HG03378 (cell line): ENCODE measurements around the gene KRTAP22-1.

Experiments
- ATAC-seq: cut with Tn5 transposase; IDR thresholded peaks from one replicate; pipeline ENCODE4 v1.9.1; 2021; ENCODE audit warnings: mild to moderate bottlenecking, moderate library complexity; ENCODE audit not compliant: unreplicated experiment

KRTAP22-1 gene

DNA sequence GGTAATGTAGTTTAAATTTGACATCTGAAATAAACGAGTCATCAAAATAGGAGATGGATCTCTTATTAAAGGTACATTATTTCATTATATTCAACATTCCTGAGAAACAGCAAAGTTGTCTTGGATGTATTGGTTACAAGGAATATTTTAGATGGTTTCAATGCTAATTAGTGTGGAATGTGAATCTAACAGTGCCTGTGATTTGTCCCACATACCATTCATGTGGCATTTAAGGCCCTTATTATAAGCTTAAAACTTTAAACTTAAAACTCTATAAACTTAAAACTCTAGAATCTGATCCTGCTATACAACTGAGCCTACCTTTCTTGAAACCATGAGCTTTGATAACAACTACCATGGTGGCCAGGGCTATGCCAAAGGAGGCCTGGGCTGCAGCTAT, at the start of gene KRTAP22-1:
TSS of gene KRTAP22-1 (plus strand) at position 301 of the 400 bp plus-strand sequence.
- no peak for ATAC-seq

DNA sequence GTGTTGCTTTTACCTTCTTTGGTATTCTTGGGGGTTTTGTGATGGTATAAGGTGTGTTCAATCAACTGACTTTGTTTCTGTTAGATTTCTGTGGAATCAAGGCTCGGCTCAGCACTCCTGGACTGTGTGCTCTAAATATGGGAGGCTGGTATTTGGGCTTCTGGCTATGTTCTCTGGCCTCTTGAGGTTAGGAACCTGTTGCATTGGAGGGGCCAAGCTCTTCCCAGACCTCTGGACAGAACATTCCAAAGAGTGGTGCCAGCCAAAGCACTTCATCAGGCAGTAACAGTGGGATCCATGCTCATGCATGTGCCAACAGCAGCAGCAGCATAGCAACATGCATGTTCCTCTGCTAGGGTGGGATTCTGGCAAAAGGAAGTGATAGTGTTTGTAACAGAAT, 48.1 kb upstream of the KRTAP22-1 start:
- ATAC-seq = no peak

DNA sequence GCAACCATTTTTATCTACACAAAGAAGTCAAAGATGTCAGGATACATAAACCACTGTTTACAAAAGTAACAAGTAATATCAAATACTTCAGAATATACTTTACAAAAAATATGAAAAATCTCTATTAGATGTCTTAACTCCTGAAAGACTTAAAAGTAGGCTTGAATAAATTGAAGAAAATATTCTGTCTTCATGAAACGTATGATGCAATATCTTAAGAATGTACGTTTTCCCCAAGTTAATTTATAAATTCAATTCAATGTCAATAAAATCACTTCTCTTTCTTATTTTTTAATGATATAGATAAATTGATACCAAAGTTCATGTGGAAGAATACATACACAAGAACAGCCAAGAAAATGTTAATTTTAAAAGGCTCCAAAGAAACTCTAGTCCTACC, 45.8 kb upstream of the KRTAP22-1 start:
- no peak for ATAC-seq

DNA sequence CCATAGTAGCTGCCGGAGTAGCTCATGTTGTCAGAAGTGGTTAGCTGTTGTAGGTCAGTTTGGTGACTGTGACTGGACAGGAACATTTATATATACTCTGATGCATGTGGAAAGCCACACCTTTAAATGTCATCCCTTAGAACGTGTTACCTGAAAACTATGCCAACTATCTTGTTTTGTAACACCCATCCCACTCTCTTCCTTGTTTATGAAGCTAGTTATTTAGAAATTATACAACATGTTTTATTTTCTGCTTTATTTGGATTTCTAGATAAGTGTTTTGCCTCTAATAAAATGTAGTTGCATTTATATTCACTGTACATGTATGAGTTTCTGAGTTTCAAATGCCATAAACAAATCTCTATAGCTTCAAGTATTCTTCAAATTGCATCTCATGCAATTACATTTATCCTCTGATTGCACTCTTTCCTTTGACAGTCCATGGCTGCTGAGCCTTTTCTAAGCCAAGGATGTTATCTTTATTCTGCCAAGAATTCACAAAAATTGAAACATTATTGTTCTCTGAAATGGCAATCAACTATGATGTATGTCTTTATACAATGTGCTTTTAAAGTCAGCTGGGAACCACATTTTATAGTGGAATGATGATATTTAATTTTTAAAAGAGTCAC, 39.5 kb upstream of the KRTAP22-1 start, which contains the start of gene KRTAP19-7:
TSS of gene KRTAP19-7 (minus strand) at position 51 of the 632 bp plus-strand sequence. CDS start at position 26, 25 bp downstream.
- ATAC-seq = no peak

DNA sequence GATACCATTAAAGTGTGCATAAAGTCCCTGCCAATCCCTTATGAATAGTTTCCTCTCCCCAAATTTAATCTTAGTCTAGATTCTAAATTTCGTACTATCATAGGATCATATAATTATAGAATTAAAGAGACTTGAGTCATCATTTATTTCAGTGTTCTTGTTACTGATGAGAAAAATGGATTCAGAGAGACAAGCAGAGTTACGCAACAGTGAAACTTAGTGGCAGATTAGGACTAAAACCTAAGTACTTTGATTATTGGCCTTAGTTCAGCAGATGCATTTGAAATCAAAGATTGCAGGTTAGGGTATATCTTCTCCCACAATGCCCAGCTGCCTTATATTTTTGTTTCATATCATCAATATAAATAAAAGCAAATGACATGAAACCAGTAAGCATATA, 38.9 kb upstream of the KRTAP22-1 start:
- ATAC-seq = no peak

DNA sequence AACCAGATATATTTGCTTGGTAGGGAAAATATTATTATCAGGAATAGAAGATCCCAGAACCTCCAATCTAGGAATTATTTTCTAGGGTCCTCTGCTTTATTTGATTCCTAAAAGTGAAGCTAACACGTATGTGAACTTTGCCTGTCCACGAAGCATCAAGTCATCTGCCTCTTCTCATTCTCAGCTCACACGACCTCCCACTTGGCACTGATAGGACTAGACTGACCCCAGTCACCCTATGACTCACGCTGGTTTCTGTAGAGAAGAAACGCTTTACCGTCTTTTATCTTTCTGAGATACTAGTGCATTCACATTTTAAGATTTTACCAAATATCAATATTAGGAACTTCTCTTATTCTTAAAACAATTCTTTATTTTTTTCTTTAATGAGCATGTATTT, 37.8 kb upstream of the KRTAP22-1 start:
- no peak for ATAC-seq

- ATAC-seq = no peak
These were observed 37.3 kb upstream of the KRTAP22-1 start for GRCh38 chr21:30563630-30564029.

DNA sequence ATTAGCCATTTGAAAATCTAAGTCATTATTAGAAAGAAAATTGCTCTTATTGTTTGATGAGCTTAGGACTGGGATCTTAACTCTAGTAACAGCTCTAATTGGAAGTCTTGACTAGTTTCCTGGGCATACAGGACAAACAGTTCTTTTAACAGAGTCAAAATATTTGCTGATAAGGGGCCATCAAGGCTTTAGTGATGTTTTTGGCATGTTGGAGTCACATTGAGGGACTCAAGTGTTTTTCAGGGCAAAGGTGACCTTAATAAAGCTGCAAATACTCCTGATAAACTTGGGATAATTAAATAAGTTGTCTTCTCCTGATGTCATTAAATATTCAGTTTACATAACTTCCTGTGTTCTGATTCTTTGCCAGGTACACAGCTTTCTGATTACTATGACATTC, 33.3 kb upstream of the KRTAP22-1 start:
- no peak for ATAC-seq

DNA sequence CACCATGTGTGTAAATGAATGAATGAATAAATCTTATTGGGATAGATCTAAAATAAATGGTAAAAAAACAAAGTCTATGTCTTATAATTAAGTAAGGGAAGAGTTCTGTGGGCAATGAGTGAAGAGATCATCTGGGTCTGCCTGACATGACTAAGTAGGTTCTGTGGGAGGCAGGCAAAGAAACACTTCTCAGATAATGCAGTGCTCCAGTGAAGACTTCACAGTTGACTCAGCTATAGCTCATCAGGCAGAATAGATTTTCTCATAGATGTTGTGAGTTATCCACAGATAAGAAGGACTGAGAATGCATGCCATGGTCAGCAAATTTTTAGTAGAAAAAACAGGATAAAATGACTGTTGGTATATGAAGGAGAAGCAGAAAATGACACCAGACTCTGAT, 23.1 kb upstream of the KRTAP22-1 start:
- ATAC-seq = no peak

DNA sequence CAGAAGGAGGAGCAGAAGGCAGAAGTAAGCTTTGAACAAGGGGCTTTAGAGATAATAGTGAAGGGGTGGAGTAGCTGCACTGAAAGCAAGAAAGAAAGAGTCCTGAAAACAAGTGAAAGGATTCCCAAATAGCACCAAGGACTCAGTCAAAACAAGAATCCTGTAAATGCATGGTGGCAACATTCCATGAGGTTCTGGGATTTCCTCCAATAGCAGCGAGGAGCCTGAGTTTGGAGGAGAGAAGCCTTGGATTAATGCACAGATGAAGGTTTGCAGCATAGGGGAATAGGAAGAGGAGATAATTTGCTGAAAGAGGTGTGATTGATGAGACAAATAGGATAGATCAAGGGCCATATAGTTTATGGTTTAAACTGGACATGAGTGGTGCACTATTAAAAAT, 21.5 kb upstream of the KRTAP22-1 start:
- ATAC-seq = no peak

DNA sequence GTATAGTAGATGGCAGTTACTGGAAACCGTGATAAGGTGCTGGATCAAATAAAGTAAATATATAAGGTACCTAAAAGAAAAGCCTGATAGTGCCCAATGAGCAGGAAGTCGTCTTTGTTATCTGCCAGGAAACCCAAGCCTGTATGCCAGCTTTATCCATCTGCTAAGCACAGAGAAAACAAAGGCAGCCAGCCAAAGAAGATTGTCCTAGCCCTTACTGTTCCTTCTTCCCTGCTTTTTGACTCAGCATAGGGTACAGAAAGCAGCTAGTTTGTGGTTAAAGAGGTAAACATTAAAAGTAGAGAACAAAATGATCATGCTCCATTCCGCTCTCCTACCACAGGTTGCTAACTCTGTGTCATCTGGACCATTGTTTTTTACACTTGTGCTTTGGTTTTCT, 20.8 kb upstream of the KRTAP22-1 start:
- no peak for ATAC-seq

DNA sequence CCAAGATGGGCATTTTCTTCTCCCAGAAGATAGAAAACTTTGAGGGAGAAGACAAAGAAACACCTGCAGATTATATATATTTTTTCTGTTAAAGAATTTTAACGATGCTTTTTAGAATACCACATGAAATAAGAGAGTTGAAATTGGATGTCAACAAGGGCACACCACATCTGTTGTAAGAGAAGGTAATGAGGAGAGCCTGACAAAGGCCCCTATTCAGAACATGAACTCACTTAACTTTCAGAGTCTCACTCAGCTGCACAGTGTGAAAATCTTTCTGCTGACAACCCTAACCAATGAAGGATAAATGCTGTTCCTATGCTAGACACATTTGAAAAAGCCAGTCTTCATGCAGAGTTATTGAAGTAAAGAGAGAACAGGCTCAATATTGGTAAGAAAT, 18.0 kb upstream of the KRTAP22-1 start:
- no peak for ATAC-seq

DNA sequence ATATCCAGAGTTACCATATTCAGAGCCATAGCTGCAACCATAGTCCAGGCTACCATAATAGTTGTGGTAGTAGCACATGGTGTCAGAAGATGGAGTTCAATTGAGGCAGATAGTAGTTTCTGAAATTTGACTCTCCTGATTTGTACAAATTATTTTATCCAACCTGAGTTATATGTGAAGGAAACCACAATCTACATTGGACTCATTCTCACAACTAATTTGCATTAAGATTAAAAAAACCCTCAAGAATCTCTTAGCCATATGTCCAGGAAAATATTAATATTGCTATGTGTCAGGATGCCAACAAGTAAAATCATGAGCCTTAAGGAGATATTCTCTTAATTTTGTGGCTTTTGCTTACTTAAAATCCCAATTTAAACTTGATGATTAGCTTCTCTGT, 10.6 kb upstream of the KRTAP22-1 start, which contains the start of gene KRTAP22-2:
TSS of gene KRTAP22-2 (minus strand) at position 101 of the 400 bp plus-strand sequence.
- no peak for ATAC-seq

GRCh38 chr21:30592140-30592539, 8.7 kb upstream of the KRTAP22-1 start, which contains the start of gene KRTAP6-3:
TSS of gene KRTAP6-3 (plus strand) at chr21:30592440. CDS start at chr21:30592446, 6 bp downstream.
- no peak for ATAC-seq

DNA sequence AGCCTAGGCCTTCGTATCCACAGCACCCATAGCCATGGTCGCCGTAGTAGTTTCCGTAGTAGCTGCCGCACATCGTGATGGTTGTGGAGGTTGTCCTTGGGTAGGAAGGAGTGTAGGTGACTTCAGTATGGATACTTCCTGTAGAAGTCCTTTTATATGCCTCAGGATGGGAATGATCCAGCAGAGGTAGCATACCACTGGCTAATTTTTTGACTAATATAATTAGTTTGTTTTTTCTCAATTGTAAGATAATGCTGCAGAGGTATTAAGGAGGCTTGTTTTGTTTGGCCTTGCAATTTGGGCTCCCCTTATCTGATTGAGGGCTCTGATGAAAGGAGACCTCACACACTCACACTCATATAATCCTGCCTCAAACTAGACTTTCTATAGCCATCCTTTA, 2.1 kb upstream of the KRTAP22-1 start, which contains the start of gene KRTAP6-2:
TSS of gene KRTAP6-2 (minus strand) at position 101 of the 400 bp plus-strand sequence. CDS start at position 73, 28 bp downstream.
- no peak for ATAC-seq

DNA sequence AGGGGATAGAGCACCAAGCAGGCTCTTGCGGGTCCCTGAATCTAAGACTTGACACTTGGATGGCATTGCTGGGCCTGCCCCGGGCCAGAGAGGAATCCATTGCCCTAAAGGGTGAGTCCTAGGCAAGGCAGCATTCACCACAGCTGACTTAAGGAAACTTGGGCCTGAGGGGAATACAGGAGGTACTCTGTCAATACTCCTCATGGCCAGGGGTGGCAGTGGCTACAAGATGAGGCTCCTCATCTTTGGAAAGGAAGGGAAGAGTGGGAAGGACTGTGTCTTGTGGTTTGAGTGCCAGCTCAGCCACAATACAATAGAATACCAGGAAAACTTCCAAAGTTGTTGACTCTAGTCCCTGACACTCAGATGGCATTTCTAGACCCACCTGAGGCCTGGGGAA, 5.1 kb downstream of the KRTAP22-1 start:
- no peak for ATAC-seq

- ATAC-seq = no peak
These were observed 11.2 kb downstream of the KRTAP22-1 start for GRCh38 chr21:30612132-30612531.

- no peak for ATAC-seq
These were observed 12.9 kb downstream of the KRTAP22-1 start, which contains the start of gene KRTAP6-1 for GRCh38 chr21:30613836-30614235. TSS of gene KRTAP6-1 (minus strand) at chr21:30613930. CDS start at chr21:30613904, 26 bp downstream.

DNA sequence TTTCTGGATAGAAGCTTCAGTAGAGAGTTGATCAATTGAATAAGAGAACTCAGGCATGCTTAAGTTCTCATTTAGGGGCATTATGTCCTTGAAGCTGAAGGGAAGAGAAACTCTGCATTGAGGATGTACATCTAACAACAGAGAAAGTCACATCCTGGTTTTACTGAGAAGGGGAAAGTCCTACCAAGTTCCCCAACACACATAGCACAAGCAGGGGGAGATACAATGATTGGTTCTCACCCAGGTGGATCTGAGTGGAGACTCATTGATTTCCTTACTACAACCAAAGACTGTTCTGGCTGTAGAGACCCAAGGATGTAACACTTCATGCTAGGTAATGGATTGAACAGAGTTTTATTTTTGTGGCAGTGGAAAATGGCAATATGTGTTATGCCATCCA, 14.3 kb downstream of the KRTAP22-1 start:
- ATAC-seq = no peak

GRCh38 chr21:30616125-30616524, 15.2 kb downstream of the KRTAP22-1 start, which contains the start of gene KRTAP20-1:
TSS of gene KRTAP20-1 (plus strand) at chr21:30616425. CDS start at chr21:30616455, 30 bp downstream.
- no peak for ATAC-seq

DNA sequence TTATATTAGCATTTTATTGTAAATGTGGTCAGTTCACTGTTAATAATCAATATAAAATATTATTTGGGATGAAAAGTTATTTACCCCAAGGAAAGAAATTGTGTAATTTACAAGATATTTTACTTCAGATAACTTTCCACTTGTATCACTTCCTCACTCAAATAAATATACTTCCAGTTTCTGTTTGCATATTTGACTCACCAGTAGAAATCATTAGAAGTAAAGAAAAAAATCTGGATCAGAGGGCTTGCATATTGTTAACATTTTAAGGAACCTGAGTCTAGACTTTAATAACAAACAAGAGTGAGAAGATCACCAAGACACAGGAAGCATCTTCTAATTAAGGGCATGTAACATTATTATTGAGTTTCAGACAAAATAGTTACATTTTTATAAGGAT, 19.2 kb downstream of the KRTAP22-1 start:
- ATAC-seq = no peak

DNA sequence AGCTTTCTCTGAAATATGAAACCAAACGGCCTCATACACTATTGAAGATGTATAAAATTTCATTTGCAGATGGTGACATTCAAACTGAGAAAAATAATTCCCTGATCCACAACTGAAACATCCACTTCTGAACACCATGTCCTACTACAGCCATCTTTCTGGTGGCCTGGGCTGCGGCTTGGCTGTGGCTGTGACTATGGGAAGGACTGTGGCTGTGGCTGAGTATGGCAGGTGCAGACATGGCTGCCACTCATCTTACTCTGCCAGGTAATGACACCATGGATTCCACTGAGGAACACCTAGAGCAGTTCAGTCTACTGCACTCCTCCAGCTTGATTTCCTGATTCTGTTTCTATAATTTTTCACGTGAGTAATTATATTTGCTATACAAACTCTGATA, 19.6 kb downstream of the KRTAP22-1 start, which contains the start of gene KRTAP20-4:
TSS of gene KRTAP20-4 (plus strand) at position 106 of the 400 bp plus-strand sequence.
- no peak for ATAC-seq
